ENCODE measurements around the gene PALM2AKAP2. TPM values are rescaled to one million over a fixed set of nuclear protein-coding genes. Genes with fewer than 3 reads are reported as not detected.

Gene PALM2AKAP2
- total RNA-seq, 6 donors from 2014 or later: 5.2 to 27.2 (median 8.8) TPM

- no peak overlapping the region for H3K27ac ChIP-seq
- H3K4me3 ChIP-seq: no peak overlapping the region
- H3K36me3 ChIP-seq: no peaks in the 10 kb centered on the region
- H3K27me3 ChIP-seq: no peaks in the 10 kb centered on the region
- no peaks in the 10 kb centered on the region for H3K9me3 ChIP-seq
- no peak for TF ChIP-seq POLR2AphosphoS5 (IDR thresholded peaks at IDR 0.05)
- no peak for TF ChIP-seq POLR2A (IDR thresholded peaks at IDR 0.05)
- TF ChIP-seq EP300 (IDR thresholded peaks at IDR 0.05): no peak
- TF ChIP-seq CTCF (IDR thresholded peaks at IDR 0.05): no peak
- 89% methylated on average over 6 of the region's 6 CpGs for WGBS, 2 donors
- ATAC-seq (ENCODE audit: low FRiP score in 2 of 2) (no peak), DNase-seq (no peak)
- no peaks in the 10 kb centered on the region for H3K4me1 ChIP-seq
Observed at GRCh38 chr9:109813829-109814228, 33.8 kb downstream of the PALM2AKAP2 start.

- Histone ChIP-seq H3K4me3 (no peak overlapping the region), H3K27me3 (no peaks in the 10 kb centered on the region), H3K27ac (no peak overlapping the region), H3K4me1 (no peaks in the 10 kb centered on the region), H3K9me3 (no peaks in the 10 kb centered on the region), H3K36me3 (no peaks in the 10 kb centered on the region)
- TF ChIP-seq POLR2AphosphoS5 (IDR thresholded peaks at IDR 0.05) (no peak), EP300 (IDR thresholded peaks at IDR 0.05) (no peak), POLR2A (IDR thresholded peaks at IDR 0.05) (no peak), CTCF (IDR thresholded peaks at IDR 0.05) (no peak)
- ATAC-seq (ENCODE audit: low FRiP score in 2 of 2): no peak
- no peak for DNase-seq
Observed at GRCh38 chr9:109815366-109815947, 35.5 kb downstream of the PALM2AKAP2 start.

GRCh38 chr9:109816490-109816889, 36.5 kb downstream of the PALM2AKAP2 start:
- peak; percentile 35 to 88 for ATAC-seq (ENCODE audit: low FRiP score in 2 of 2)
- H3K27me3 ChIP-seq: no peaks in the 10 kb centered on the region
- H3K27ac ChIP-seq: peak overlapping the region in 2 of 4 donors; percentile 27 to 54
- WGBS, 2 donors: 52 to 68% methylated on average over 4 of the region's 4 CpGs
- no peaks in the 10 kb centered on the region for H3K36me3 ChIP-seq
- peak; percentile 55 to 60 for TF ChIP-seq POLR2AphosphoS5 (IDR thresholded peaks at IDR 0.05)
- no peak for TF ChIP-seq POLR2A (IDR thresholded peaks at IDR 0.05)
- TF ChIP-seq EP300 (IDR thresholded peaks at IDR 0.05): peak in 2 of 4 donors; percentile 21 to 72
- H3K9me3 ChIP-seq: no peaks in the 10 kb centered on the region
- no peaks in the 10 kb centered on the region for H3K4me1 ChIP-seq
- no peak overlapping the region for H3K4me3 ChIP-seq
- no peak for DNase-seq

GRCh38 chr9:109817146-109817845, 37.3 kb downstream of the PALM2AKAP2 start:
- TF ChIP-seq POLR2A (IDR thresholded peaks at IDR 0.05) (no peak), CTCF (IDR thresholded peaks at IDR 0.05) (no peak), POLR2AphosphoS5 (IDR thresholded peaks at IDR 0.05) (no peak), EP300 (IDR thresholded peaks at IDR 0.05) (no peak)
- Histone ChIP-seq H3K36me3 (no peaks in the 10 kb centered on the region), H3K27me3 (no peaks in the 10 kb centered on the region), H3K4me1 (no peaks in the 10 kb centered on the region), H3K9me3 (no peaks in the 10 kb centered on the region), H3K4me3 (no peak overlapping the region), H3K27ac (peak overlapping the region in 3 of 4 donors; percentile 17 to 46 (median 27))
- ATAC-seq (ENCODE audit: low FRiP score in 2 of 2) (peak in 1 of 2 donors; percentile 3), DNase-seq (no peak)
- WGBS, 2 donors: 65 to 71% methylated on average over 6 of the region's 6 CpGs

GRCh38 chr9:109817846-109818472, 38.0 kb downstream of the PALM2AKAP2 start:
- Histone ChIP-seq H3K36me3 (no peaks in the 10 kb centered on the region), H3K27me3 (no peaks in the 10 kb centered on the region), H3K27ac (peak overlapping the region in 2 of 4 donors; percentile 17 to 27), H3K4me1 (no peaks in the 10 kb centered on the region), H3K9me3 (no peaks in the 10 kb centered on the region), H3K4me3 (no peak overlapping the region)
- WGBS, 2 donors: 1 to 4% methylated on average over 9 of the region's 9 CpGs
- peak in 1 of 2 donors; percentile 67 for DNase-seq
- peak; percentile 75 to 85 for ATAC-seq (ENCODE audit: low FRiP score in 2 of 2)
- TF ChIP-seq POLR2AphosphoS5 (IDR thresholded peaks at IDR 0.05) (peak in 1 of 2 donors; percentile 33), POLR2A (IDR thresholded peaks at IDR 0.05) (no peak), CTCF (IDR thresholded peaks at IDR 0.05) (peak; percentile 60 to 87 (median 78)), EP300 (IDR thresholded peaks at IDR 0.05) (no peak)

Data from upper lobe of left lung (tissue), 6 donors.